Upper lobe of left lung (tissue), 6 donors: ENCODE results near the gene PCSK2. TPM values are rescaled to one million over a fixed set of nuclear protein-coding genes. Genes with fewer than 3 reads are reported as not detected.

ENCODE experiments used
- ATAC-seq, 2 donors: fragments of 200-7000 bp; cut with Tn5 transposase; one replicate each; pipeline ENCODE4 v1.9.1; 2022; ENCODE audit warnings: mild to moderate bottlenecking in 2 of 2, moderate library complexity in 2 of 2; ENCODE audit not compliant: low FRiP score in 2 of 2
- DNase-seq, 2 donors: peaks; one replicate each; pipeline ENCODE4 v3.0.0-alpha.2; 2019 to 2020
- H3K27ac ChIP-seq, 4 donors: fragments of 200-600 bp; sonication (generic); one replicate each; pipeline ENCODE4 v1.5.1; 2016 to 2019
- H3K27me3 ChIP-seq, 4 donors: fragments of 200-600 bp; sonication (generic); one replicate each; pipeline ENCODE4 v1.5.1; 2017 to 2019
- H3K36me3 ChIP-seq, 4 donors: fragments of 200-600 bp; sonication (generic); one replicate each; pipeline ENCODE4 v1.5.1; 2016 to 2019
- H3K4me1 ChIP-seq, 4 donors: fragments of 200-600 bp; sonication (generic); one replicate each; pipeline ENCODE4 v1.5.1; 2018 to 2019
- H3K4me3 ChIP-seq, 4 donors: fragments of 200-600 bp; sonication (generic); one replicate each; pipeline ENCODE4 v1.5.1; 2017 to 2019; ENCODE audit warnings: mild to moderate bottlenecking in 2 of 4, moderate library complexity in 1 of 4
- H3K9me3 ChIP-seq, 4 donors: fragments of 200-600 bp; sonication (generic); one replicate each; pipeline ENCODE4 v1.5.1; 2018 to 2019
- EP300 ChIP-seq, 4 donors: sonication (generic); formaldehyde crosslinking; IDR thresholded peaks; one replicate each; pipeline ENCODE4 v1.5.1; 2017; ENCODE audit warnings: antibody characterized with exemption in 4 of 4, control low read depth in 2 of 4
- POLR2A ChIP-seq, 4 donors: fragments of 450-650 bp; IDR thresholded peaks; one replicate each; pipeline ENCODE4 v1.5.1; 2016 to 2017; ENCODE audit warnings: antibody characterized with exemption in 4 of 4, mild to moderate bottlenecking in 2 of 4
- POLR2AphosphoS5 ChIP-seq, 2 donors: sonication (generic); formaldehyde crosslinking; IDR thresholded peaks; one replicate each; pipeline ENCODE4 v1.5.1; 2017; ENCODE audit warnings: antibody characterized with exemption in 2 of 2
- WGBS, 2 donors: methylation state at CpG; one replicate each; pipeline ENCODE4 v1.1.5; 2017 to 2018; 5-methylcytosine and 5-hydroxymethylcytosine counted together
- total RNA-seq, 6 donors: library from RNA; depleted of rRNA in 4 of 6; stranded (reverse); fragments of >200 nt in 4 of 6; gene quantifications; one replicate each; pipeline versions ENCODE4 v1.1.0 to v1.2.1, GENCODE V29; 2016 to 2021
- TF ChIP-seq, protein P1 (sequence below), 6 experiments: fragments of 450-650 bp in 4 of 6; fragments of 200-600 bp in 2 of 6; sonication (generic) in 2 of 6; IDR thresholded peaks; one replicate each; pipeline ENCODE4 v1.5.1; 2016 to 2019; ENCODE audit warnings: antibody characterized with exemption in 6 of 6
- donor health status: DM: no; HTN: no; CAD: no; lungs with moderate emphysema.
- donor health status: DM: no; HTN: yes; CAD: no; lungs with severe emphysema.

PCSK2 gene
- total RNA-seq, 6 donors from 2014 or later, result 1.4 to 75.3 (median 15.9) TPM

DNA sequence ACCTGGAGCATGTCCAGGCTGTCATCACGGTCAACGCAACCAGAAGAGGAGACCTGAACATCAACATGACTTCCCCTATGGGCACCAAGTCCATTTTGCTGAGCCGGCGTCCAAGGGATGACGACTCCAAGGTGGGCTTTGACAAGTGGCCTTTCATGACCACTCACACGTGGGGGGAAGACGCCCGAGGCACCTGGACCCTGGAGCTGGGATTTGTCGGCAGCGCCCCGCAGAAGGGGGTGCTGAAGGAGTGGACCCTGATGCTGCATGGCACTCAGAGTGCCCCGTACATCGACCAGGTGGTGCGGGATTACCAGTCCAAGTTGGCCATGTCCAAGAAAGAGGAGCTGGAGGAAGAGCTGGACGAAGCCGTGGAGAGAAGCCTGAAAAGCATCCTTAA, 254.8 kb downstream of the PCSK2 start:
- Histone ChIP-seq H3K27ac (no peak overlapping the region), H3K4me3 (no peak overlapping the region), H3K36me3 (no peaks in the 10 kb centered on the region), H3K4me1 (no peaks in the 10 kb centered on the region), H3K27me3 (no peaks in the 10 kb centered on the region), H3K9me3 (no peaks in the 10 kb centered on the region)
- DNase-seq, result peak in 1 of 2 donors; percentile 38
- 88% methylated on average over 16 of the region's 16 CpGs for WGBS, 2 donors
- TF ChIP-seq, protein P1, sequence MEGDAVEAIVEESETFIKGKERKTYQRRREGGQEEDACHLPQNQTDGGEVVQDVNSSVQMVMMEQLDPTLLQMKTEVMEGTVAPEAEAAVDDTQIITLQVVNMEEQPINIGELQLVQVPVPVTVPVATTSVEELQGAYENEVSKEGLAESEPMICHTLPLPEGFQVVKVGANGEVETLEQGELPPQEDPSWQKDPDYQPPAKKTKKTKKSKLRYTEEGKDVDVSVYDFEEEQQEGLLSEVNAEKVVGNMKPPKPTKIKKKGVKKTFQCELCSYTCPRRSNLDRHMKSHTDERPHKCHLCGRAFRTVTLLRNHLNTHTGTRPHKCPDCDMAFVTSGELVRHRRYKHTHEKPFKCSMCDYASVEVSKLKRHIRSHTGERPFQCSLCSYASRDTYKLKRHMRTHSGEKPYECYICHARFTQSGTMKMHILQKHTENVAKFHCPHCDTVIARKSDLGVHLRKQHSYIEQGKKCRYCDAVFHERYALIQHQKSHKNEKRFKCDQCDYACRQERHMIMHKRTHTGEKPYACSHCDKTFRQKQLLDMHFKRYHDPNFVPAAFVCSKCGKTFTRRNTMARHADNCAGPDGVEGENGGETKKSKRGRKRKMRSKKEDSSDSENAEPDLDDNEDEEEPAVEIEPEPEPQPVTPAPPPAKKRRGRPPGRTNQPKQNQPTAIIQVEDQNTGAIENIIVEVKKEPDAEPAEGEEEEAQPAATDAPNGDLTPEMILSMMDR (IDR thresholded peaks at IDR 0.05), result no peak
- TF ChIP-seq POLR2AphosphoS5 (IDR thresholded peaks at IDR 0.05) (no peak), EP300 (IDR thresholded peaks at IDR 0.05) (no peak), POLR2A (IDR thresholded peaks at IDR 0.05) (no peak)
- ATAC-seq, result no peak

DNA sequence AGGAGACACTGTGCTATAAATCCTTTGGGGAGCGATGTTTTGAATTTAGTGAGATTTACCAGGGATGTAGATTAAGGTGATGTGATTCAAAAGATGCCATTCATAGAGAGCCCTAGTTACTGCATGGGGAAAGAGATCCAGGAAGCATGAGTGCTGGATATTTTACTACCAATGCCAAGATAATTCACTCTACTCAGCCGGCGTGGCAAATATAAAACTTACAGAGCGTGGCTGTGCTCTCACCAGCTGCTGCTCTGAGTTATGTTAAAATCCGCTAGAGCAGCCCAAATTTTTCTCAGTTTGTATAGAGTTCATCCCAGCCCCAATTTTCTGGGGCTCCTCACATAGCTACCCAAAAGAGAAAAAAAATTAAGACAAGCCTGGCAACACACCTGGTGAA, 255.7 kb downstream of the PCSK2 start:
- no peak overlapping the region for H3K4me3 ChIP-seq
- no peaks in the 10 kb centered on the region for H3K27me3 ChIP-seq
- no peak for ATAC-seq
- TF ChIP-seq, protein P1 (IDR thresholded peaks at IDR 0.05), result no peak
- TF ChIP-seq POLR2A (IDR thresholded peaks at IDR 0.05) (no peak), EP300 (IDR thresholded peaks at IDR 0.05) (no peak), POLR2AphosphoS5 (IDR thresholded peaks at IDR 0.05) (no peak)
- DNase-seq, result no peak
- no peaks in the 10 kb centered on the region for H3K4me1 ChIP-seq
- no peaks in the 10 kb centered on the region for H3K9me3 ChIP-seq
- H3K27ac ChIP-seq, result no peak overlapping the region
- WGBS, 2 donors, result 76 to 80% methylated on average over 5 of the region's 5 CpGs
- H3K36me3 ChIP-seq, result no peaks in the 10 kb centered on the region

DNA sequence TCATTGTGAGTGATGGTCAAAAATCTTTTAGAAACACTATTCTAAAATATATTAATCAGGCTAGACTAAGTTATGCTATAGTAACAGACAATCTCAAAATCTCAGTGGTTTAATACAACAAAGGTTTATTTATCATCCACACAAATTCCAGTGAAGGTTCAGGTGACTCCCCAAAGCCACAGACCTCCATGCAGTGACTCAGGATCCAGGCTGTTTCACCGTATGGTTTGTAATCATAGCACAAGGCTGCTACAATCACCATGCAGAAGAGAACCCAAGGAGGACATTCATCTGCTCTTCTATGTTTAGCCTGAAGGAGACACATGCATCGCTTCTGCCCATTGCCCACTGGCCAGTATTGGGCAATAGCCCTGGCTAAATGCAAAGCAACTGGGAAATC, 258.2 kb downstream of the PCSK2 start:
- Histone ChIP-seq H3K27ac (no peak overlapping the region), H3K27me3 (no peaks in the 10 kb centered on the region), H3K36me3 (no peaks in the 10 kb centered on the region), H3K9me3 (no peaks in the 10 kb centered on the region), H3K4me1 (no peaks in the 10 kb centered on the region), H3K4me3 (no peak overlapping the region)
- no peak for DNase-seq
- WGBS, 2 donors, result 95% methylated on average over 2 of the region's 2 CpGs
- no peak for TF ChIP-seq POLR2A (IDR thresholded peaks at IDR 0.05)
- no peak for TF ChIP-seq POLR2AphosphoS5 (IDR thresholded peaks at IDR 0.05)
- TF ChIP-seq, protein P1 (IDR thresholded peaks at IDR 0.05), result no peak
- no peak for ATAC-seq

DNA sequence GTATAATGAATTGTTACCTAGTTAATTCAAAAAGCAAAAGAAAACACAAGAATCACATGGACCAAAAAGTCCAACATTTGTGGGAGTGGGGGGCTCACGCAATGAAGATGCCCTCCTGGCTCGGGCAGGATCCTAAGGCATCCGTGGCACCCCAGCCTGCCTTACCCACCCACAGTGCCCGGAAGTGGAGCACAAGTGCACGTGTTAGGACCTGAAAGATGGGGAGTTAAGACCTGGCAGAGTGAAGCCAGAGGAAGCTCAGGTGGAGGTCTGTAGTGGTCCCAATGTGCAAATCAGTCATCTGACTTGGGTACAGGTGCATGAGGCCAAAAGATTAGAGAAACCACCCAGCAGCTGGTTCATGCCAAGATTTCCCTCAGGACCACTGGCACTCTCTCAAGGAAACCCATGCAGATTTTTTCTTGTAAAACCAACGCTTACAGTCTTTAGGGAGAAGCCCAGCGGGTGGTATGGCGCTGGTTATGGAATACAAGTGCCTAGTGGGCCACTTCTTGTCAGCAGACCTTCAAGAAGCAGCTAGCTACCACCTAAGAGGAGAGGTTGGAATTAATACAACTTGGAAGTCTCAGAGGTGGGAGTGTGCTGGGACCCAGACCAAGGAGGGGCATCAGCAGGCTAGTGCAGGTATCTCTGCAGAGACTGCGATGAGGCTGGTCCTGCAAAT, 262.2 kb downstream of the PCSK2 start:
- Histone ChIP-seq H3K36me3 (no peaks in the 10 kb centered on the region), H3K27me3 (no peaks in the 10 kb centered on the region), H3K9me3 (no peaks in the 10 kb centered on the region), H3K4me1 (no peaks in the 10 kb centered on the region), H3K27ac (no peak overlapping the region), H3K4me3 (no peak overlapping the region)
- WGBS, 2 donors, result 79 to 88% methylated on average over 9 of the region's 9 CpGs
- DNase-seq (no peak), ATAC-seq (no peak)
- TF ChIP-seq EP300 (IDR thresholded peaks at IDR 0.05) (no peak), POLR2AphosphoS5 (IDR thresholded peaks at IDR 0.05) (no peak), POLR2A (IDR thresholded peaks at IDR 0.05) (no peak)
- TF ChIP-seq, protein P1 (IDR thresholded peaks at IDR 0.05), result no peak

DNA sequence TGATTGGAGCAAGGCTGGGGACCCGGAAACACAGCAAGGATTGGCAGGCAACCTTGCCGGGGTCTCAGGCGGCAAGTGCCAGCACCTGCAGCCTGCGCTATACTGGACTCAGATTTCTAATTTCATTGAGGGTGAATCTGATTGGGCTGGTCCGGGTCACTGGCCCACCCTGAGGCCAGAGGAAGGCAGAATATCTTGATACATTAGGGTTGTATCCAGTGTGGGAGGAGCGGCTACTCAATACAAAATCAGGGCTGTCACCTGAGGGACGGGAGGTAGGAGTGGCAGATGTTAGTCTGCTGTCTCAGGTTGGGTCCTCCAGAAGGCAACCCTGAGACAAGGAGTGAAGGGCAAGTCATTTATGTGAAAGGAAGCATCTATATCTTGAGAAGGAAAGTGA, 263.7 kb downstream of the PCSK2 start:
- peak in 1 of 2 donors; percentile 13 for DNase-seq
- Histone ChIP-seq H3K9me3 (no peaks in the 10 kb centered on the region), H3K4me3 (no peak overlapping the region), H3K27me3 (no peaks in the 10 kb centered on the region), H3K36me3 (no peaks in the 10 kb centered on the region), H3K4me1 (no peaks in the 10 kb centered on the region), H3K27ac (no peak overlapping the region)
- TF ChIP-seq POLR2A (IDR thresholded peaks at IDR 0.05) (no peak), POLR2AphosphoS5 (IDR thresholded peaks at IDR 0.05) (no peak), EP300 (IDR thresholded peaks at IDR 0.05) (no peak)
- TF ChIP-seq, protein P1 (IDR thresholded peaks at IDR 0.05), result no peak
- no peak for ATAC-seq
- WGBS, 2 donors, result 83 to 93% methylated on average over 7 of the region's 7 CpGs
